Motor neuron (in vitro differentiated cells): ENCODE results near the gene ARHGAP24. TPM values are rescaled to one million over a fixed set of nuclear protein-coding genes. Genes with fewer than 3 reads are reported as not detected.

ENCODE experiments used
- ATAC-seq, 8 experiments: fragments of 200-7000 bp; cut with Tn5 transposase; replicated peaks in 6 of 8; 2 replicates each; pipeline ENCODE4 v1.8.0; 2021; ENCODE audit warnings: mild to moderate bottlenecking in 8 of 8, moderate library complexity in 8 of 8
- H3K27ac ChIP-seq, 2 donors: fragments of 250-450 bp; sonication (Bioruptor Pico); 2 replicates each; pipeline ENCODE4 v1.9.0; 2021; ENCODE audit warnings: antibody characterized with exemption in 2 of 2, mild to moderate bottlenecking in 2 of 2, moderate library complexity in 1 of 2
- H3K4me1 ChIP-seq, 2 donors: fragments of 250-450 bp; sonication (Bioruptor Pico); replicated peaks in 1 of 2; 2 replicates each; pipeline ENCODE4 v1.6.1; 2021; ENCODE audit warnings: antibody characterized with exemption in 2 of 2, mild to moderate bottlenecking in 2 of 2, moderate library complexity in 1 of 2
- H3K4me3 ChIP-seq, 5 donors: fragments of 250-450 bp; sonication (Bioruptor Pico); 2 replicates each; pipeline ENCODE4 v1.9.0; 2021; ENCODE audit warnings: antibody characterized with exemption in 5 of 5, mild to moderate bottlenecking in 5 of 5, moderate library complexity in 4 of 5
- WGBS, 10 experiments: fragments of 450-650 bp; shearing (Covaris generic); methylation state at CpG; one replicate each; pipeline ENCODE4 v1.0.0; 2022; 5-methylcytosine and 5-hydroxymethylcytosine counted together
- in situ Hi-C, 9 experiments: fragments of 400-800 bp; cut with MboI; loops; one replicate each; pipeline ENCODE4 v1.15.0; 2021; ENCODE audit warnings: low sequenced_read_pairs in 9 of 9, low pct_unique_long_range_greater_than_20kb in 2 of 9; ENCODE audit not compliant: unreplicated experiment in 9 of 9
- total RNA-seq, 8 experiments: library from RNA; unstranded; fragments of 300-600 nt; gene quantifications; 2 replicates each; pipeline versions ENCODE4 v1.2.3 to v1.2.4, GENCODE V29; 2022

Gene ARHGAP24
- total RNA-seq, 8 experiments from 2014 or later: 0.67 to 17.6 (median 2.5) TPM

DNA sequence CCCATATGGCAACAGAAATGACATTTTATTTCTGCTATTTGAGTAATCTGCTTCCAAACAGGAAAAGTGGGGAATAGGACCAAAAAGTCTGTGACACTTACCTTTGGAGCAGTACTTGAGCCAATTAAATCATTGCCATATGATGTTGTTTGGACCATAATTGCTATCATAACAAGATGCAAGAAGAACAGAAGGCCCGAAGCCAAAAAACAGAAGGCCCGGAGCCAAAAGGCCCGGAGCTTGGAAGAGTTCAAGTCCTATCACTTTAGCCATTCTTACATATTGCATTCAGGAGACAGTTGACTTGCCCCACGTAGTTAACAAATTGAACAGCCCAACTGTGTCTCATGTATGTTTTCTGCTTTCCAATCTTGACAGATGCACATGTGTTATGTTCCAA lies 285.6 kb downstream of the ARHGAP24 start:
- in situ Hi-C loops: loop anchor here in 1 of 9 experiments (25.0 kb wide), 1 partner anchor 202 kb away; no protein-coding TSS in a partner anchor
- Histone ChIP-seq H3K4me1 (peaks cover 0 to 4% of the 10 kb centered on the region in 2 donors), H3K4me3 (no peak overlapping the region), H3K27ac (no peak overlapping the region)
- ATAC-seq: peak in 2 of 8 experiments; percentile 58 to 63
- 0 to 100% (median 86%) methylated on average over 1 to 4 of the region's 4 CpGs; no CpG with 5 or more reads in 1 of the 10 experiments for WGBS, 10 experiments

GRCh38 chr4:85761803-85762528 lies 287.0 kb downstream of the ARHGAP24 start:
- peak in 1 of 8 experiments; percentile 19 for ATAC-seq
- 41 to 85% (median 67%) methylated on average over 3 to 7 of the region's 7 CpGs for WGBS, 10 experiments
- Histone ChIP-seq H3K4me1 (peaks cover 0 to 4% of the 10 kb centered on the region in 2 donors), H3K4me3 (no peak overlapping the region), H3K27ac (no peak overlapping the region)
- in situ Hi-C loops: loop anchor here in 1 of 9 experiments (25.0 kb wide), 1 partner anchor 200 kb away; no protein-coding TSS in a partner anchor

- Histone ChIP-seq H3K4me1 (peaks cover 0 to 4% of the 10 kb centered on the region in 2 donors), H3K27ac (no peak overlapping the region), H3K4me3 (no peak overlapping the region)
- WGBS, 10 experiments: 17 to 100% (median 91%) methylated on average over 1 to 2 of the region's 2 CpGs; no CpG with 5 or more reads in 1 of the 10 experiments
- in situ Hi-C loops: loop anchor here in 1 of 9 experiments (25.0 kb wide), 1 partner anchor 200 kb away; no protein-coding TSS in a partner anchor
- ATAC-seq: no peak
Observed at GRCh38 chr4:85762529-85762871, 287.6 kb downstream of the ARHGAP24 start.

DNA sequence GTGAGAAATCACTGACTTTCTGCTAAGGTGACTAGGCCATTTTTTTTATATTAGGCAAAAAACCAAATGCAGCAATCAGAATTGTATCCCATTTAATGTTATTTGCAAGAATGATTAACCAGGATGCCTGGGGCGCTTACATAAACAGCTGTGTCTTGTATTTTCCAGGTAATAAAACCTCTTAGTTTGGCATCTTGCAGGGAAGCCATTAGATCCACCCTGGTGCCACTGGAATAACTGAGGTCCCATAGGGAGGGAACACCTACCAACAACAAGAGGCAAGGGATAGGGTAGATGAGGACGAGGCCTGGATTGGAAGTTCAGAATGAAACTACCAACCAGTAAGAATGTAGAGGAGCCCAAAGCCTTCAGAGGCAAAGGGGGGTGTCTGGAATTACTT lies 288.3 kb downstream of the ARHGAP24 start:
- no peak overlapping the region for H3K4me3 ChIP-seq
- peaks cover 0 to 4% of the 10 kb centered on the region in 2 donors for H3K4me1 ChIP-seq
- H3K27ac ChIP-seq: no peak overlapping the region
- 33 to 82% (median 50%) methylated on average over 1 to 2 of the region's 2 CpGs; no CpG with 5 or more reads in 1 of the 10 experiments for WGBS, 10 experiments
- in situ Hi-C loops: loop anchor here in 1 of 9 experiments (25.0 kb wide), 1 partner anchor 199 kb away; no protein-coding TSS in a partner anchor
- ATAC-seq: no peak

- in situ Hi-C loops: loop anchor here in 1 of 9 experiments (25.0 kb wide), 1 partner anchor 195 kb away; no protein-coding TSS in a partner anchor
- 86 to 100% (median 100%) methylated on average over 1 of the region's 1 CpG; no CpG with 5 or more reads in 3 of the 10 experiments for WGBS, 10 experiments
Observed at GRCh38 chr4:85767649-85768048, 292.7 kb downstream of the ARHGAP24 start.

DNA sequence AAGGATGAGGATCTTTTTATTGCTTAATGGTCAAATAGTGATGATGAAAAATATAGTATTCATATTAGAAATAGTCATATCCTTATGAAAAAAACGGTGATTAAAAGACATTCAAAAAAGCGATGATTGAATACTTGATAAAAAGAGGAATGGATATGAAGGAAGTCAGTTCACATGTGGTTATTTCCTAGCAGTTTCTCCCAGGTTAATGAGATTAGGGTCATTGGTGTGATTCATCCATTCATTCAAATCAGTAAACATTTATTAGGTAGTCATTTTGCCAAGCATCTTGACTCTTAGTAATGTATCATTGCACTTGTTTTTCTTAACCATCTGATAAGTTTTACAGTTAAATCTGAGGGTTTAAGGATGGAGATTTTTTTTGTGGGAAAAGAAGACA lies 294.1 kb downstream of the ARHGAP24 start:
- in situ Hi-C loops: loop anchor here in 1 of 9 experiments (25.0 kb wide), 1 partner anchor 193 kb away; no protein-coding TSS in a partner anchor
- WGBS, 10 experiments: 60 to 96% (median 81%) methylated on average over 1 to 2 of the region's 2 CpGs; no CpG with 5 or more reads in 2 of the 10 experiments
- H3K4me3 ChIP-seq: no peak overlapping the region
- H3K4me1 ChIP-seq: peaks cover 0 to 4% of the 10 kb centered on the region in 2 donors
- H3K27ac ChIP-seq: no peak overlapping the region
- no peak for ATAC-seq

More at GRCh38 chr4:85767649-85768048, 292.7 kb downstream of the ARHGAP24 start:
- peaks cover 0 to 4% of the 10 kb centered on the region in 2 donors for H3K4me1 ChIP-seq
- no peak overlapping the region for H3K4me3 ChIP-seq
- H3K27ac ChIP-seq: no peak overlapping the region
- no peak for ATAC-seq

DNA sequence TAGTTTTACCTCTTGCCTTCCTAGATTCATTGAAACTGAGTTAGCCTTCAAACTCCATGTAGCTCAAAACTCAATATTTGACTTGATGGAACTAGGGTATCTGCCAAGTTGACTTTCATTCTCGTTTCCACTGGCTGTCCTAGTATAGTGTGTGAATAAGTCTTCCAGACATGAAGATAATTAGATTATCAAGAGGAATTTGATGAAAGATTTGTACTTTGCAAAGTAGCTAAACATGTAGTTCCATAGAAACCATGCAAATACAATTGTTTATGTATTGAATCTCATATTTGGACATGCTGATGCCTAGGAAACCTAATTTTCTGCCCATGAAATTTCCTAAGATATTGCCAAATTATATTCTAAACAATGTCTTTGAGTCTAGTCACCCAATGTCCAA lies 297.5 kb downstream of the ARHGAP24 start:
- 0 to 100% (median 50%) methylated on average over 1 of the region's 1 CpG; no CpG with 5 or more reads in 4 of the 10 experiments for WGBS, 10 experiments
- Histone ChIP-seq H3K4me3 (no peak overlapping the region), H3K27ac (no peak overlapping the region), H3K4me1 (no peaks in the 10 kb centered on the region)
- in situ Hi-C loops: loop anchor here in 1 of 9 experiments (25.0 kb wide), 1 partner anchor 190 kb away; no protein-coding TSS in a partner anchor
- no peak for ATAC-seq

DNA sequence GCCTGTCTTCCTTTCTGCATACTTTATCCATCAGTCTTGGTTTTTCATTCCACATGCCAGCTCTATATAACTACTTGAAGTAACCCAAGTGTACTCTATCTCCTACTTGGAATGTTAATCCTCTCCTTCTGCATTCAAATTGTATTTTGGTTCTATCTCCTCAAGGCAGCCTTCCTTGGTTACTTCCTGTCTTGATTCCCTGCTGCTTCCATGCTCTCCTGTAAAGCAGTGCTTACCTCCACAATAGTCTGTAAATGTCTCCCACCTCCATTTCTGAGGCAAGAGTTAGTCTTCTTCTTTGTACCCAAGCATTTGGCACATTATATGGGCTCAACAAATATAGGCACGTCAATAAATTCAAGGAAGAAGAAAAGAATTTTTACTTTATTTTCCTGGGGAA lies 298.4 kb downstream of the ARHGAP24 start:
- in situ Hi-C loops: loop anchor here in 1 of 9 experiments (25.0 kb wide), 1 partner anchor 189 kb away; no protein-coding TSS in a partner anchor
- no peak for ATAC-seq

GRCh38 chr4:85774000-85774399 lies 299.1 kb downstream of the ARHGAP24 start:
- no peak overlapping the region for H3K4me3 ChIP-seq
- no peak overlapping the region for H3K27ac ChIP-seq
- in situ Hi-C loops: loop anchor here in 1 of 9 experiments (25.0 kb wide), 1 partner anchor 188 kb away; no protein-coding TSS in a partner anchor
- peak in 5 of 8 experiments; percentile 79 to 96 (median 86) for ATAC-seq
- no peaks in the 10 kb centered on the region for H3K4me1 ChIP-seq
- WGBS, 10 experiments: 0 to 60% (median 40%) methylated on average over 1 of the region's 1 CpG; no CpG with 5 or more reads in 5 of the 10 experiments

More for the DNA sequence above, 298.4 kb downstream of the ARHGAP24 start:
- Histone ChIP-seq H3K27ac (no peak overlapping the region), H3K4me3 (no peak overlapping the region), H3K4me1 (no peaks in the 10 kb centered on the region)
- WGBS, 10 experiments: 71 to 100% (median 80%) methylated on average over 1 of the region's 1 CpG; no CpG with 5 or more reads in 1 of the 10 experiments

GRCh38 chr4:85774489-85774888 lies 299.5 kb downstream of the ARHGAP24 start:
- H3K27ac ChIP-seq: no peak overlapping the region
- in situ Hi-C loops: loop anchor here in 1 of 9 experiments (25.0 kb wide), 1 partner anchor 188 kb away; no protein-coding TSS in a partner anchor
- H3K4me1 ChIP-seq: no peaks in the 10 kb centered on the region
- peak in 1 of 8 experiments; percentile 23 for ATAC-seq
- 40 to 100% (median 84%) methylated on average over 1 to 3 of the region's 3 CpGs; no CpG with 5 or more reads in 2 of the 10 experiments for WGBS, 10 experiments
- H3K4me3 ChIP-seq: no peak overlapping the region

DNA sequence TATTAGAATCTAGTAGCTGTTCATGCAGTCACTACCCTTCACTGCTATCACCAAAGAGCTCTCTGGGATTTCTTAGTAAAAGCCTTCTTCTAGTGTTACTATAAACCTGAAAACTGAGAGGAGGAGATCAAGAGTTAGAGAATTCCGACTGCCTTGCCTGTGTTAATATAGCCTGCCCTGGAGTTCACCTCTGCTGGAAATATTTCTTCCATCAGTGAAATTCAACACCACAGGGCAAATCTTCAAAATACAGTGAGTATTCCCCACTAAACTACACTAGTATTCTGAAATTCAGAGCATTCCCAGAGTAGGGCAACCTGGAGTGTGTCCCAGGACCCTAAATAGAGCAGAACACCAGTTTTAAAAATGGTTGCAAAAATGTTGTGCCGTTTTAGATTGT lies 301.1 kb downstream of the ARHGAP24 start:
- ATAC-seq: peak in 3 of 8 experiments; percentile 56 to 78 (median 74)
- no peaks in the 10 kb centered on the region for H3K4me1 ChIP-seq
- no peak overlapping the region for H3K27ac ChIP-seq
- WGBS, 10 experiments: 0 to 100% (median 77%) methylated on average over 1 to 2 of the region's 2 CpGs; no CpG with 5 or more reads in 1 of the 10 experiments
- in situ Hi-C loops: no loop called here
- H3K4me3 ChIP-seq: no peak overlapping the region

GRCh38 chr4:85776579-85776978 lies 301.6 kb downstream of the ARHGAP24 start:
- H3K27ac ChIP-seq: no peak overlapping the region
- no peaks in the 10 kb centered on the region for H3K4me1 ChIP-seq
- in situ Hi-C loops: no loop called here
- WGBS, 10 experiments: 22 to 100% (median 80%) methylated on average over 1 of the region's 1 CpG; no CpG with 5 or more reads in 1 of the 10 experiments
- no peak overlapping the region for H3K4me3 ChIP-seq
- ATAC-seq: peak in 2 of 8 experiments; percentile 39 to 47
